OCI-LY7 (cell line): ENCODE data around the gene ITGB1.

ENCODE experiments used
- CTCF ChIP-seq: fragments of 200-600 bp; sonication (generic); conservative IDR thresholded peaks from 2 replicates; pipeline ENCODE4 v1.5.1; 2014; ENCODE audit warnings: mild to moderate bottlenecking, antibody characterized with exemption, low read length, moderate library complexity, mixed read lengths
- EZH2phosphoT487 ChIP-seq: fragments of 200-600 bp; sonication (generic); IDR thresholded peaks from 2 replicates; pipeline ENCODE4 v1.6.1; 2018; ENCODE audit warnings: low read depth, borderline replicate concordance, mild to moderate bottlenecking, mixed run types, antibody characterized with exemption, low read length, moderate library complexity, mixed read lengths

GRCh38 chr10:32972460-32972859 is 14.4 kb upstream of the ITGB1 start:
- TF ChIP-seq CTCF = no peak
- no peak for TF ChIP-seq EZH2phosphoT487
